Measurements from ENCODE around the gene TMEM18.
A peak's percentile ranks its signal among the peaks of the same experiment; 100 is the strongest.

Gene TMEM18

DNA sequence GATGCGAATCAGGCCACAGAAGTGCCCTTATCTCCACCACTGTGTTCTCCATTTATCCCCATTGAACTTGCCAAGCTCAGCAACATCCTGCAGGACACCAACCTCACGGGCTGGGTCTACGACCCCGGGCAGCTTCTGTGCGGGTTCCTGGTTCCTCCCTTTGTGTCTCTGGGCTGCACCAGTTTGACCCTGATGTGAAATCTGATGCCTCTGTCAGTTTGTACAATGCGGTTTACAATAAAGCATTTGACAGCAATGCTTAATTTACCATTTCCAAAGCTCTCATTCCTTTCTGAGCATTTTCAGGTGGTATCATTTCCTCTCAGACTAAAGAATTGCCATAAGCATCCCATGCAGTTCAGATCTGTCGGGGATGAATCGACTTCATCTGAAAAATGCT, 3.3 kb upstream of the TMEM18 start:
- H3K9ac ChIP-seq (ENCODE audit: low read depth, low read length) = no peak overlapping the region
- H3K9me3 ChIP-seq (ENCODE audit: insufficient read depth, low read depth, low read length) = peaks cover 15% of the 10 kb centered on the region; the same call in 1 of the 2 replicates
- no peaks in the 10 kb centered on the region; the same call in 1 of the 2 replicates for H3K36me3 ChIP-seq (ENCODE audit: insufficient read depth, low read length)
- H3K4me1 ChIP-seq (ENCODE audit: insufficient read depth, low read length) = peaks cover 6% of the 10 kb centered on the region; the same call in 1 of the 2 replicates
- no peak overlapping the region for H3K27ac ChIP-seq (ENCODE audit: low read depth, low read length)
- WGBS = 89% methylated on average over 8 of the region's 8 CpGs
- H3K4me3 ChIP-seq (ENCODE audit: low read length) = no peak overlapping the region
- no peaks in the 10 kb centered on the region for H3K27me3 ChIP-seq (ENCODE audit: insufficient read depth, low read length)

DNA sequence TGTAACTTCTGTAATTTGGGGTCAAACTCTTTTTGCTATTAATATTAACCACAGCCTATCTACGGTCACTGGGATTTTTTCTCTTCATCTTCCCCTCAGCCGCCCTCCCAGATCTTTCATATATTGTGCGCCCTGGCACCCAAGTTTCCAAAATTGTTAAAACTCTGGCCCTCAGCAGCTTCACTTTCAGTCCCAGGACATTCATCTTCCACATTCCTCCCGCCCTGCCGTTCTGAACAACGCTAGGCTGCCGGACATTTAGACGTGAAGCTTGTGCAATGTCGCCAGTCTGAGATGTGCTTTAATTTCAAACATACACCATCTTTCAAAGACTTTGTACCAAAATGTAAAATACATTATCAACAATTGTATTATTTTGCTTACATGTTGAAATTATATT, 1.8 kb upstream of the TMEM18 start:
- no peak overlapping the region for H3K27ac ChIP-seq (ENCODE audit: low read depth, low read length)
- H3K27me3 ChIP-seq (ENCODE audit: insufficient read depth, low read length) = no peaks in the 10 kb centered on the region
- peaks cover 8% of the 10 kb centered on the region; the same call in 1 of the 2 replicates for H3K4me1 ChIP-seq (ENCODE audit: insufficient read depth, low read length)
- no peak overlapping the region for H3K4me3 ChIP-seq (ENCODE audit: low read length)
- H3K9ac ChIP-seq (ENCODE audit: low read depth, low read length) = no peak overlapping the region
- H3K36me3 ChIP-seq (ENCODE audit: insufficient read depth, low read length) = peaks cover 7% of the 10 kb centered on the region; the same call in 1 of the 2 replicates
- WGBS = 96% methylated on average over 9 of the region's 9 CpGs
- H3K9me3 ChIP-seq (ENCODE audit: insufficient read depth, low read depth, low read length) = peaks cover 1% of the 10 kb centered on the region; the same call in 1 of the 2 replicates

DNA sequence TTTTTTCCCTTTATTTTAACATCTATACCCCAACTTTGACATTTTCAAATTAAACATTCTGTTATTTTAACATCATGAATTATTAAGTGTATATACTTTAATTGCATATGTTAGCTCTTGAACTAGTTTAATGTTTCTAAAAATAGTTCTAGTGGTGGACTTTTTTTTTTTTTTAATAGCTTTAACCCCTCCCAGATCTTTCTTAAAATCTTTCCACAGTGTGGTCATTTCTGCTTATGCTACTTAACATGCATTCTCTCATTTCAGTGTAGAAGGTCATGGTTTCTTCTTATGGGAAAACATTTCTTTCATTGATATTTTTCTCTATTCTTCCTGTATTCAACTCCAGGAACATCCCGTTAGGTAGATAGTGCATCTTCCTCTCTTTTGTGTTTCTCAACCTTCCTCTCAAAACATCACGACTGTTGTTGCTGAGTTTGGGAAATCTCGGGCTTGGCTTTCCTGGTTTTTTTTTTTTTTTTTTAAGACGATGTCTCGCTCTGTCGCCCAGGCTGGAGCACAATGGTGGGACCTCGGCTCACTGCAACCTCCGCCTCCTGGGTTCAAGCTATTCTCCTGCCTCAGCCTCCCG, 849 bp upstream of the TMEM18 start:
- H3K4me3 ChIP-seq (ENCODE audit: low read length) = peak overlapping the region; percentile 89
- peak overlapping the region; percentile 99 for H3K27ac ChIP-seq (ENCODE audit: low read depth, low read length)

DNA sequence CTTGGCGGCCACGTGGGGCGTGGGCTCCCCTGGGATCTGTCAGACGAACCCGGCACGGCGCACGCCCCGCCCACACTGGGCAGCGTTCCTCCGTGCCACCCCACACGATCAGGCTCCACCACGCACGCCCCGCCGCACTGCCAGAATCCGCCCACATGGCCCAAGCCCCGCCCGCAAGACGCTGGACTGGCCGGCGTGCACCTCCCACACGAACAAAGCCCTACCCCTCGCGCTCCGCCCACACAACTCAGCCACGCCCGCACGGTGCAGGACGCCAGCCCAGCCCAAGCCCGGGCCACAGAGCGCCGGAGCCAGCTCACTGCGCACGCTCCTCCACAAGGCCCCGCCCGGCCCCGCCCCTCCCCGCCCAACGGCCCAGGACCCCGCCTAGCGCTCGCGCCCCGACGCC, 555 bp downstream of the TMEM18 start:
- Histone ChIP-seq H3K4me1 (ENCODE audit: insufficient read depth, low read length) (peaks cover 8% of the 10 kb centered on the region; the same call in 1 of the 2 replicates), H3K36me3 (ENCODE audit: insufficient read depth, low read length) (peaks cover 20% of the 10 kb centered on the region), H3K9me3 (ENCODE audit: insufficient read depth, low read depth, low read length) (no peaks in the 10 kb centered on the region), H3K4me3 (ENCODE audit: low read length) (peak overlapping the region; percentile 88), H3K27ac (ENCODE audit: low read depth, low read length) (peak overlapping the region; percentile 74), H3K27me3 (ENCODE audit: insufficient read depth, low read length) (no peaks in the 10 kb centered on the region), H3K9ac (ENCODE audit: low read depth, low read length) (peak overlapping the region; percentile 77)
- WGBS = under 1% methylated on average over 43 of the region's 46 CpGs

More for the DNA sequence above, 849 bp upstream of the TMEM18 start:
- Histone ChIP-seq H3K36me3 (ENCODE audit: insufficient read depth, low read length) (peaks cover 8% of the 10 kb centered on the region; the same call in 1 of the 2 replicates), H3K9me3 (ENCODE audit: insufficient read depth, low read depth, low read length) (no peaks in the 10 kb centered on the region), H3K4me1 (ENCODE audit: insufficient read depth, low read length) (peaks cover 8% of the 10 kb centered on the region; the same call in 1 of the 2 replicates), H3K27me3 (ENCODE audit: insufficient read depth, low read length) (no peaks in the 10 kb centered on the region), H3K9ac (ENCODE audit: low read depth, low read length) (peak overlapping the region; percentile 98)
- WGBS = 90% methylated on average over 9 of the region's 9 CpGs

DNA sequence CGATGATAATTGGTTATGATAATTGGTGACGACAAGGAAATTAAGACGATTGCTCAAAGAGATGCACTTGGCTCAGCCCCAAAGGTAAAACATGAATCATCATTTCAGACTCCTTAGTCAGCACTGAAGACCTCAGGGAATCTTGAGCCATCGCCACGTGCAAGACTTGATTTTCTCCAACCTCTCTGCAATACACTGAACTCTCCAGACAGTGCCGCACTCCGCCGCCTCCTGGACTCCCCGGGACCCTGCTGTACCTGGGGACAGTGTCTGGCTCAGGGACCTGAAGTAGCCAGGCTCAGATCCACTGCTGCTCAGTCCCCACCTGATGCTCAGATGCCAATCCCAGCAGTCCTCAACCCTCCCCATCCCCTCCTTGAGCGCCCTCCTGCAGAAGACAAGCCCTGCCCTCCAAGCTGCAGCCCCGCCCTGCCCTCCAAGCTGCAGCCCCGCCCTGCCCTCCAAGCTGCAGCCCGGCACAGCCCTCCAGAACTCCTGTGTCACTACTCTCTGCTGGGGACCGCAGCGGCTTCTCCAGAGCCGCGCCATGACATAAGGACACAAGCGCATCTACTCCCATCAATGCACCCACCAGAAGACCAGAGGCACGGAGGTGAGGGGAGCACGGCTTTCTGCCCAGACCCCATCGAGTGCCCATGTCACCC, 1.1 kb downstream of the TMEM18 start:
- Histone ChIP-seq H3K9me3 (ENCODE audit: insufficient read depth, low read depth, low read length) (no peaks in the 10 kb centered on the region), H3K4me3 (ENCODE audit: low read length) (peak overlapping the region; percentile 88), H3K36me3 (ENCODE audit: insufficient read depth, low read length) (peaks cover 20% of the 10 kb centered on the region), H3K27me3 (ENCODE audit: insufficient read depth, low read length) (no peaks in the 10 kb centered on the region), H3K4me1 (ENCODE audit: insufficient read depth, low read length) (peaks cover 8% of the 10 kb centered on the region; the same call in 1 of the 2 replicates), H3K9ac (ENCODE audit: low read depth, low read length) (peak overlapping the region; percentile 77), H3K27ac (ENCODE audit: low read depth, low read length) (peak overlapping the region; percentile 74)
- 17% methylated on average over 20 of the region's 21 CpGs for WGBS

DNA sequence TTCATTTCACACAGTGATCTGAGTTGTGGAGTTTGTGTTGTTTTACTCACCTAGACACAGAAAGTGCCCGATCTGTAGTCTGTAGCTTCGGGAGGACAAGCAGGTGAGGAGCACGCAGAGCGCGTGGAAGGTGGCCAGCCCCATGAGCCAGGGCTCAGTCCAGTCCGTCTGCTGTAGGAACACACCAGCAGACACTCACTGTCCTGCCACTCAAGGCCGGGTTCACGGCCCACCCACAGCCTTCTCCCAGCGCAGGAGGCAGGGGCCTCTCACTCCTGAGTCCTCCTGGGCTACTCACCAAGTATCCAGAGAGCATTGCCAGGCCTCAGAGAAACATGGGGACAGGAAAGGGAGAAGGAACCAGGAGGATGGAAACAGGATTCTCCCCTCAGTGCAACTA, 1.7 kb downstream of the TMEM18 start:
- Histone ChIP-seq H3K27me3 (ENCODE audit: insufficient read depth, low read length) (no peaks in the 10 kb centered on the region), H3K9me3 (ENCODE audit: insufficient read depth, low read depth, low read length) (no peaks in the 10 kb centered on the region), H3K4me3 (ENCODE audit: low read length) (peak overlapping the region; percentile 88), H3K27ac (ENCODE audit: low read depth, low read length) (no peak overlapping the region), H3K36me3 (ENCODE audit: insufficient read depth, low read length) (peaks cover 22% of the 10 kb centered on the region), H3K9ac (ENCODE audit: low read depth, low read length) (no peak overlapping the region), H3K4me1 (ENCODE audit: insufficient read depth, low read length) (peaks cover 8% of the 10 kb centered on the region; the same call in 1 of the 2 replicates)
- 96% methylated on average over 9 of the region's 9 CpGs for WGBS

DNA sequence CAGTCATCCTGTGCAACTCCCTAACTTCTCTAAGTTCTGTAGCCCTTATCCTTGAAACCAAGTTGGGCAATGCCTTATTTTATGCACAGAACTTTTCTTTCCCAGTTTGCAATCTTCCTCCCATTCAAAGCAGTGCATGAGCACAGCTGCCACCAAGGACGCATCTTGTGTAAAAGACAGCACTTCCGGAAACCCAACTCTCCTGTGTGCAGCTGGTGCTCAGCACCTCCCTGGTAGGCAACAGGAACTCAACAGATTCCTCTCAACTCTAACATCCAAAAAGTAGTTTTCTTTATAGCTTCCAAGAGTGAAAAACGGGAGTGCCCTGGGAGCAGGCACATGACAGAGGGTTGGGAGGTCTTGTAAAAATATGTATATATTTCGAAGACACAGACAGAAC, 2.2 kb downstream of the TMEM18 start:
- Histone ChIP-seq H3K27me3 (ENCODE audit: insufficient read depth, low read length) (no peaks in the 10 kb centered on the region), H3K27ac (ENCODE audit: low read depth, low read length) (no peak overlapping the region), H3K4me1 (ENCODE audit: insufficient read depth, low read length) (peaks cover 8% of the 10 kb centered on the region; the same call in 1 of the 2 replicates), H3K4me3 (ENCODE audit: low read length) (no peak overlapping the region), H3K9ac (ENCODE audit: low read depth, low read length) (no peak overlapping the region), H3K36me3 (ENCODE audit: insufficient read depth, low read length) (peaks cover 25% of the 10 kb centered on the region), H3K9me3 (ENCODE audit: insufficient read depth, low read depth, low read length) (no peaks in the 10 kb centered on the region)
- WGBS = 89% methylated on average over 2 of the region's 4 CpGs

DNA sequence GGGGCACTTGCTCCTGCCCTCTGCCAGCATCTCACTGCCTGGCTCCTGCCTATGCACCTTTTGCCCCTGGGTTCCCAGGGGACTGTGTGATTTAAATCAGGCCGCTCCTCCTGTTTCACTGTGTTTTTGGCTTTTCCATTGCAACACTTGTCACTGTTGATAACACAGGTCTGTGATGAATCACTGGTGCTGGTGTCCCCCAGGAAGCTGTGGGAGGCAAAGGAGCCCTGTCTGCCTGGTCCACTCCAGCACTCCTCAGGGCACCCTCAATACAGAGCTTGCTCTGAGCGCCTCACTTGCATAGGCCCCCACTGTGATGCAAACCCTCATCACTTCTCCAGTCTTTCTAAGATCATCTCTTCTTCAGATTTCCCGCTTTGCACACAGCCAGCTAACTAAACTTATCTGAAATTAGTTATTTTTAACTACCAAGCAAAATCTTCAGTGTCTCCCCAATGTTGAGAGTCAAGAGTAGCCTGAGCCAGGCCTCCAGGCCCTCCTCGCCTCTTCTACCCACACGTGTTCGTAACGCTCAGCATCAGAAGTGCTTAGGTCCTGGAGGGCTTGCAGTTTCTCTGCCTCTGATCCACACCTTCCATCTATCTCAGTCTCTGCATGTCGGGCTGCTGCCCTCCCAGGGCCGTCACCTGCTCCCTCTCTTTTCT, 2.8 kb downstream of the TMEM18 start:
- H3K27ac ChIP-seq (ENCODE audit: low read depth, low read length) = no peak overlapping the region
- H3K9ac ChIP-seq (ENCODE audit: low read depth, low read length) = no peak overlapping the region
- H3K27me3 ChIP-seq (ENCODE audit: insufficient read depth, low read length) = no peaks in the 10 kb centered on the region
- H3K36me3 ChIP-seq (ENCODE audit: insufficient read depth, low read length) = peaks cover 31% of the 10 kb centered on the region
- WGBS = 78% methylated on average over 9 of the region's 9 CpGs
- H3K4me1 ChIP-seq (ENCODE audit: insufficient read depth, low read length) = peaks cover 8% of the 10 kb centered on the region; the same call in 1 of the 2 replicates
- H3K9me3 ChIP-seq (ENCODE audit: insufficient read depth, low read depth, low read length) = no peaks in the 10 kb centered on the region
- H3K4me3 ChIP-seq (ENCODE audit: low read length) = no peak overlapping the region

DNA sequence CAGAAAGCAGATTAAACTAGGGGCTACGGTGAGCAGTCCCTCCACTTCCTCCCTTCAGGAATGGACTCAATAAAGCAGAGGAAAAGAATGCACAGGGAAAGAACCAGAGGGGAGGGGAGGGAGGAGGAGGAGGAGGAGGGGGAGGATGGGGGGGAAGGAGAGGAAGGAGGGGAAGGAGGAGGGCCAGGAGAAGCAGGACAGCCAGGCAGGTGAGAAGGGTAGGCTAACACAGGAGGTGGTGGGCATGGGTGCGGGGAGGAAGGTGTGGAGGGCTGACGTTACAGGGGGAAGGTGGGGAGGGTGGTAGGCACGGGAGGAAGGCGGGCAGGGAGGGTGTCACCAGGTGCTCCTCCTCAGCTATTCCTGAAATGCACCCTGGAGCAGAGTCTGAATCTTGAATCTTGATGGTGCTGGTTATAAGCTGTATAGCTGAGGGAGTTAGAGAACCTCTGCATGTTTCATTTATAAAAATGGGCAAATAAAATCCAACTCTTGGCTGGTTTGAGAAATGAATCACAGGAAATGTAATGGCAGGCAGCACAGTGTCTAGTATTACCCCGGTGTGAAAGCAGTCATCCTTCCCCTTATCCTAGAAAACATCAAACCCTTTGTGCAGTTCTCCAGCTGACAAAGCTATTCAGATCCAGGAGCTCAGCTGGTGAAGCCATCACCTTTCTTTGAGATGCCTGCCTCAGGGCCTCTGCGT, 3.4 kb downstream of the TMEM18 start:
- 74% methylated on average over 6 of the region's 7 CpGs for WGBS
- H3K27me3 ChIP-seq (ENCODE audit: insufficient read depth, low read length) = no peaks in the 10 kb centered on the region
- H3K9ac ChIP-seq (ENCODE audit: low read depth, low read length) = no peak overlapping the region
- H3K4me3 ChIP-seq (ENCODE audit: low read length) = no peak overlapping the region
- H3K4me1 ChIP-seq (ENCODE audit: insufficient read depth, low read length) = peaks cover 8% of the 10 kb centered on the region; the same call in 1 of the 2 replicates
- peaks cover 37% of the 10 kb centered on the region for H3K36me3 ChIP-seq (ENCODE audit: insufficient read depth, low read length)
- H3K27ac ChIP-seq (ENCODE audit: low read depth, low read length) = no peak overlapping the region
- no peaks in the 10 kb centered on the region for H3K9me3 ChIP-seq (ENCODE audit: insufficient read depth, low read depth, low read length)

DNA sequence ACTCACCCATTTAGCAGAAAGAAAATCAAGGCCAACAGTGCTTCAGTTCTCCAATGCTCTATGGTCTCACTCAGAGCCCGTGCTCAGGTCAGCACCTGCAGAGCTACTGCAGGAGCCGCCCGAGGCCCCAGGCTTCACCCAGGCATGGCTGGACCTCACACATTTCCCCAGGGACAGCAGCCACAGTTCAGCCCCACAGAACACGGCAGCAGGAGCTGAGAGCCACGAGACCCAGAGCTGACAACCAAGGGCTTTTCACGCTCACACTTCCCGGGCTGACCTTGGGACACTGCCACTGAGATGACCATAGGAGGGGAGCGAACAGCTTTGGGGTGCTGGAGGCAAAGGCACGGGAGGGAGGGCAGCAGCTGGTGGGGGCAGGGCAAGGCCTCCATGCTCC, 4.2 kb downstream of the TMEM18 start:
- Histone ChIP-seq H3K4me1 (ENCODE audit: insufficient read depth, low read length) (peaks cover 8% of the 10 kb centered on the region; the same call in 1 of the 2 replicates), H3K4me3 (ENCODE audit: low read length) (no peak overlapping the region), H3K27me3 (ENCODE audit: insufficient read depth, low read length) (no peaks in the 10 kb centered on the region), H3K9me3 (ENCODE audit: insufficient read depth, low read depth, low read length) (no peaks in the 10 kb centered on the region), H3K36me3 (ENCODE audit: insufficient read depth, low read length) (peaks cover 45% of the 10 kb centered on the region), H3K27ac (ENCODE audit: low read depth, low read length) (no peak overlapping the region), H3K9ac (ENCODE audit: low read depth, low read length) (no peak overlapping the region)
- WGBS = 92% methylated on average over 9 of the region's 9 CpGs

DNA sequence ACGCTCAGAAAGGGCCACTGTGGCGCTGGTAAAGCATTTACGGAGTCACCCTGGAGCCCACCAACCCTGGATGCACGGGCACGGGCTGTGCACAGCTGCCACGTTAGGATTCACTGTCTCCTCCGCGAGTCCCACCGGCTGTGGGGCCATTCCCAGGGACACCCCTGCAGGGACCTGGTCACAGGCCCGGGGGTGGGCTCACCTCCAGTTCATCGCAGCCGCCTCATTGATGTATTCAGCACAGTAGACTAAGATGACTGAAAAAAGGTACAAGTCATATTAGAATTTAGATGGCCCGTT, 4.7 kb downstream of the TMEM18 start:
- Histone ChIP-seq H3K36me3 (ENCODE audit: insufficient read depth, low read length) (peaks cover 50% of the 10 kb centered on the region), H3K27ac (ENCODE audit: low read depth, low read length) (no peak overlapping the region), H3K9me3 (ENCODE audit: insufficient read depth, low read depth, low read length) (no peaks in the 10 kb centered on the region), H3K27me3 (ENCODE audit: insufficient read depth, low read length) (no peaks in the 10 kb centered on the region), H3K9ac (ENCODE audit: low read depth, low read length) (no peak overlapping the region), H3K4me3 (ENCODE audit: low read length) (no peak overlapping the region), H3K4me1 (ENCODE audit: insufficient read depth, low read length) (peaks cover 8% of the 10 kb centered on the region; the same call in 1 of the 2 replicates)
- WGBS = 95% methylated on average over 13 of the region's 13 CpGs
